HG03442 (cell line): ENCODE measurements around the gene TNFSF8.
A peak's percentile ranks its signal among the peaks of the same experiment; 100 is the strongest.

Source experiments
- ATAC-seq: cut with Tn5 transposase; IDR thresholded peaks from one replicate; pipeline ENCODE4 v1.9.1; 2021; ENCODE audit warnings: mild to moderate bottlenecking, moderate library complexity; ENCODE audit not compliant: unreplicated experiment

The TNFSF8 gene

GRCh38 chr9:114930056-114930812 lies at the start of gene TNFSF8:
TSS of gene TNFSF8 (minus strand) at chr9:114930591. CDS start at chr9:114930303, 288 bp downstream.
- peak; percentile 45 for ATAC-seq

GRCh38 chr9:114973216-114973615 lies 42.8 kb upstream of the TNFSF8 start:
- ATAC-seq: no peak

- ATAC-seq: no peak
Measured at GRCh38 chr9:114972510-114973136, 42.2 kb upstream of the TNFSF8 start.

GRCh38 chr9:114969269-114969668 lies 38.9 kb upstream of the TNFSF8 start:
- no peak for ATAC-seq

- ATAC-seq: no peak
Measured at GRCh38 chr9:114968671-114969070, 38.3 kb upstream of the TNFSF8 start.

- no peak for ATAC-seq
Measured at GRCh38 chr9:114965564-114965963, 35.2 kb upstream of the TNFSF8 start.

GRCh38 chr9:114962809-114963208 lies 32.4 kb upstream of the TNFSF8 start:
- no peak for ATAC-seq

- ATAC-seq: no peak
Measured at GRCh38 chr9:114960276-114960675, 29.9 kb upstream of the TNFSF8 start.

- no peak for ATAC-seq
Measured at GRCh38 chr9:114958844-114959235, 28.4 kb upstream of the TNFSF8 start.

- ATAC-seq: peak; percentile 59
Measured at GRCh38 chr9:114958021-114958843, 27.8 kb upstream of the TNFSF8 start.

- ATAC-seq: peak; percentile 19
Measured at GRCh38 chr9:114957558-114957957, 27.2 kb upstream of the TNFSF8 start.

GRCh38 chr9:114954956-114955582 lies 24.7 kb upstream of the TNFSF8 start:
- no peak for ATAC-seq

GRCh38 chr9:114953959-114954358 lies 23.6 kb upstream of the TNFSF8 start:
- ATAC-seq: no peak

- no peak for ATAC-seq
Measured at GRCh38 chr9:114953046-114953445, 22.7 kb upstream of the TNFSF8 start.

GRCh38 chr9:114950761-114951160 lies 20.4 kb upstream of the TNFSF8 start:
- ATAC-seq: no peak

- no peak for ATAC-seq
Measured at GRCh38 chr9:114947058-114947457, 16.7 kb upstream of the TNFSF8 start.

- ATAC-seq: no peak
Measured at GRCh38 chr9:114945616-114946412, 15.4 kb upstream of the TNFSF8 start.

- no peak for ATAC-seq
Measured at GRCh38 chr9:114941376-114941775, 11.0 kb upstream of the TNFSF8 start.

- no peak for ATAC-seq
Measured at GRCh38 chr9:114938687-114939575, 8.5 kb upstream of the TNFSF8 start.
